Activated CD4-positive, alpha-beta T cell treated with anti-CD3 and anti-CD28 coated beads, Interleukin-2, amount 50 U/mL, for 16 hours (primary cell): ENCODE results near the gene RNF187.

Experiments used
- DNase-seq: peaks from one replicate; pipeline ENCODE4 v3.0.0-alpha.2; 2020

The RNF187 gene

DNA sequence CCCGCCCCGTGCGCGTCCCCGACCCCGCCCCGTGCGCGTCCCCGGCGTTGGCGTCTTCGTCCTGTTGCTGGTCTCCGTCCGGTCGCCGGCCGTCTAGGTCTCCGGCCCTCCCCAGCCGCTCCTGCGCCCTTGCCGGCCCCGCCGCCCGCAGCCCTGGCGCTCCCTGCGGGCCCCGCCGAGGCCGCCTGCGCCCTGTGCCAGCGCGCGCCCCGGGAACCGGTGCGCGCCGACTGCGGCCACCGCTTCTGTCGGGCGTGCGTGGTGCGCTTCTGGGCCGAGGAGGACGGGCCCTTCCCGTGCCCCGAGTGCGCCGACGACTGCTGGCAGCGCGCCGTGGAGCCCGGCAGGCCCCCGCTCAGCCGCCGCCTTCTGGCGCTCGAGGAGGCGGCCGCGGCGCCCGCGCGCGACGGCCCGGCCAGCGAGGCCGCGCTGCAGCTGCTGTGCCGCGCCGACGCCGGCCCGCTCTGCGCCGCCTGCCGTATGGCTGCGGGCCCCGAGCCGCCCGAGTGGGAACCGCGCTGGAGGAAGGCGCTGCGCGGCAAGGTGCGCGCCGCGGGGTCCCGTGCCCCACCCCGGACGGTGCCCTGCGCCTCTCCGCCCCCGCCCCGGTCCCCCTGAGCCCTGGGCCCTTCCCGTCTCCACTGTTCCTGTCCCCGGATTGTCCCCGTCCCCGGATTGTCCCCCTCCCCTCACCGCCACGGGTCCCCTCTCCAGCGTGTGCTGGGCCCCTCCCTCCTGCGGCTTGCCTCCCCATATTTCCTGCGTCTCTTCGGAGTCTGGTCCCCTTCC is at the start of gene RNF187:
Gene RNF187 (plus strand): TSS at position 47 of the 789 bp plus-strand sequence.
- DNase-seq: peak; percentile 52

DNA sequence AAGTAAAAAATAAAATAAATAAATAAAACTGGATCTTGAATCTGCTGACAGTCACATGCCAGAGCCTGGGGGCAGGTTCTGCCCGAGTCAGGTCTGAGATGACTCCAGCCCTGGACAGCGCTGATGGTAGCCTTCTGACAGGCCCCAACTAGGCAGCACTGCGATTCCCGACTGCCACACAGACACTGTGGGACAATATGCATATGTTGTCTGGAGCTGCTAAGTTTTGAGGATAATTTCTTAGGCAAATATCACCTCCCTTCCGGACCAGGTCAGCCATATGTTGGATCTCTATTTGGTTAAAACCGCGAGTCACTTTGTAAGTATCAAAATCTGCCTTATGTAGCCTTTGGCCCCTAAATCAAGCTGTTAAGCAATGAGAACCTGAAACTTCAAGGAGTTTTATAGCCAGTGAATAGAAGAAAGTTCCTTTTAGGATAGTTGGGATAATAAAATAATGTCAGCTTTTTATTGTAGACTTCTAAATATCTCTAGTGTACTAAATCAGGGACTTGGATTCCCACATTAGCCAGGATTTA is 49.7 kb upstream of the RNF187 start:
- no peak for DNase-seq

DNA sequence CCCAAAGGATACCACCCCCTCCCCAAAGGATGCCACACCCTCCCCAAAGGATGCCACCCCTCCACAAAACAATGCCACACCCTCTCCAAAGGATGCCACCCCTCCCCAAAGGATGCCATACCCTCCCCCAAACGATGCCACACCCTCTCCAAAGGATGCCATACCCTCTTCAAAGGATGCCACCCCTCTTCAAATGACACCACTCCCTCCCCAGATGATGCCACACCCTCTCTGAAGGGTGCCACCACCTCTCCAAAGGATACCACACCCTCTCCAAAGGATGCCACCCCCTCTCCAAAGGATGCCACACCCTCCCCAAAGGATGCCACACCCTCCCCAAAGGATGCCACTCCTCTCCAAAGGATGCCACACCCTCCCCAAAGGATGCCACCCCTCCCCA is 48.9 kb upstream of the RNF187 start:
- DNase-seq: no peak

DNA sequence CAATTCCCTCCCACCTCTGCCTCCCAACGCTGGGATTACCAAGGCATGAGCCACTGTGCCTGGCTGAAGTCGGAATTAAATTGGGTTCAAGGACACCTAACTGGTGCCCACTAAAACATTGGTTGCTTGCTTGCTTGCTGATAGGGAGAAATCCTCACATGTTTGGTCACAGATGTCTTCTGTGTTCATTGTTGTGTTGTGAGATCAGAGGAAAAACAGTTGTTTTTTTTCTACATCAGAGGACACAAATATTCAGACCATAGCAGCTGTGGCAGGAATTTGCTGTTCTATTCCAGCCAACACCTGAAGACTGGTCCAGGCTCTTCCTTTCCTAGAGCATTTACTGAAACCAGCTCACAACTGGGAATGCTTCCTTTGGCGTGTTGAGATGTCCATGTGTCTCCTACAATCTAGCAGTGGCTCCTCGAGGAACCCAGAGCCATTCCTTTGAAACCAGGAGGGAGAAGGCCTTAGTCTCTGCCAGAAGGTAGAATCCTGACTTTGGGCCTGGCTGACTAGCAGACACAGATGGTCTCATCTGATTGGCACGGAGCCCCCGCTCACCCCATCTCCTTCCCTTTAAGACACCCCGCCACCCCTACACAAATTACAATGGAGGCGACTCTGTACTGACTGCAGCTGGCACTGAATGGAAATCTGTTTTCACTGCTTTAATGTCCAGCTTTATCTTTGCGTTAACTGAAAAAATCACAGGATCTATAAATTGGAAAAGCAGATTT is 46.3 kb upstream of the RNF187 start:
- no peak for DNase-seq

DNA sequence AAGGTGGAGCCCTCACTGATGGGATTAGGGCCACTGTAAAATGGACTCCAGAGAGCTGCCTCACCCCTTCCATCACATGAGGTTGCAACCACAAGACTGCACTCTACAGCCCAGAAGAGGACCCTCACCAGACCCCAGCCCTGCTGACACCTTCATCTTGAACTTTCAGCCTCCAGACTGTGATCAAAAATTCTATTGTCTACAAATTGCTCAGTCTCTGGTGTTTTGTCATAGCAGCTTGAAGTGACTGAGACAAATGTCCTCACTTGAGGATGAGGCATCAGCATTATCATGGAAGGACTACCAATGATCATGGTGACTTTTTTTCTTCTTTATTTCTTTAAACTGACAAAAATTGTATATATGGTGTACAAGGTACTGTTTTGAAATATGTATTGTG is 43.8 kb upstream of the RNF187 start:
- DNase-seq: no peak

DNA sequence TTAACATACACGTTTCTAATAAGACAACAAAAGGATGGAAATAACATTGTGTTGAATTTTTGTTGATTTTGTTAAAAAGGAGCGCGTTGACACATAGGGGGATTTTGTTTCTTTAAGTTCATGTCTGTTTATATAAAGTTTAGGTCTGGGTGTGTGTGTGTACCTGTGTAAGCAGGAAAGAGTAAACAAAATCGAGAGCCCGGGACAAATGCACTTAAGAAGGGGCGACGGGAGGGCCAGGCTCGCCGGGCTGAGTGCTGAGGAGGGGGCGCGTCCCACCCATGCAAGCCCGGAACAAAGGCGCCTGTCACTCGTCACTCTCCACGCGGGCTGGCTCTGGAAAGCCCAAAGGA is 41.7 kb upstream of the RNF187 start:
- DNase-seq: no peak

DNA sequence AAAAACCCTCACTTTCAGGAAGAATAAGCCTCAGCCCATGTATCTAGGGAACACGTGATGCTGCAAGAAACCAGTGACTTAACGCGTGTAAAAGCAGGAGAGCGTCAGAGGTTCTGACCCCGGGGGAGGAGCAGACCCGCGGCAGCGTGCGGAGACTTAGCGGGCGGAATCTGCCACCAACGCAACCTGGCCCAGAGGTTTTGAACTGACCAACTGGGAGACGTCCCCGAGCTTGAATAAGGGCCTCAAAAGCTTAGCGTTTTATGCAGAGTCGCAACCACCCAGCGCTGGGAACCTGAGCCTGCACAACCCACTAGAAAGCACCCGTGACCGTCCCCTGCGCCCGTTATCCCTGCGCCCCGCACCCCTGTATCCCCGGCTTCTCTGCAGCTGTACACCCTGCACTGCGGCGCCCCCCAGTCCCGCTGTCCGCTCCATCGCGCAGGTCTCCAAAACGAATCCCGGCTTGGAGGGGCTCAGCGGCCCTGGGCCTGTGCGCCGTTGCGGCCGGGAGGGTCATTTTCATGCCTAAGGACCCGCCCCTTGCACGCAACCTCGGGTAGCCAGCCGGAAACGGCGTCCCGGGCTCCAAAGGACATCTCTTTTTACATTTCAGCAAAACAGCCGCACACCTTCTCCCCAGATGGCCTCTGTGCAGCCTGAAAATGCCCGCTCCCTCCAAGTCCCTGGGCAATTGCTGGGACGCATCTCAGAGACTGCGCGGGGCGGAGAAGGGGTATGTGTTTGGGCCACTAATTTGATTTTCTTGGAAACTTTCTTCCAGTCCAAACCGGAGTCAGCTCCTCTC is 41.1 kb upstream of the RNF187 start:
- peak; percentile 58 for DNase-seq

DNA sequence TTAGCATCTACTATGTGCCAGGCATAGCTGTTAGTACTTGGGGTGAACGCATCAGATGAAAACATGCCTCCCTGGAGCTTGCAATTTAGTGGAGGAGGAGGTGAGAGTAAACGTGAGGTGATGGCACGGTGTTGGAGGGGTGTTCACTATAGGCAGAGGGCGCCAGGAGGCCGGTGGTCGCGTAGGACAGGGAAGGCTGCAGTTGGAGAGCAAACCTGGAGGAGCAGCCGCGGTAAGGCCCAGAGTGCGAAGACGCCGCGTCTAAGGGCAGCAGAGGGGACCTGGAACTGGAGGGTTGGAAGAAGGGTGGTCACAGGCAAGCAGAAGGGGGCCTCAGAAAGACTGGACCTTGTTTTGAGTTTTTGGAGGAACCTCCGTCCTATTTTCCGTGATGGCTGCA is 40.3 kb upstream of the RNF187 start:
- no peak for DNase-seq

DNA sequence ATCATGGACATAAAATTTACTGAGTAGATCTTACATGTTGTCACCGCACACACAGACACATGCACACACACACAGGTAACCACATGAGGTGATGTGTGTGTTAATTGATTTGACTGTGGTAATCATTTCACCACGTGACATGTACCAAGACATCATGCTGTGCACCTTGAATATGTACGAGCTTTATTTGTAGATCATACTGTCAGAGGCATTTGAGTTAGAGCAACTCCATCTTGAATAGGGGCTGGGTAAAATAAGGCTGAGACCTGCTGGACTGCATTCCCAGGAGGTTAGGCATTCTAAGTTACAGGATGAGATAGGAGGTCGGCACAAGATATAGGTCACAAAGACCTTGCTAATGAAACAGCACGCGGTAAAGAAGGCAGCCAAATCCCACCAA is 38.8 kb upstream of the RNF187 start:
- no peak for DNase-seq

DNA sequence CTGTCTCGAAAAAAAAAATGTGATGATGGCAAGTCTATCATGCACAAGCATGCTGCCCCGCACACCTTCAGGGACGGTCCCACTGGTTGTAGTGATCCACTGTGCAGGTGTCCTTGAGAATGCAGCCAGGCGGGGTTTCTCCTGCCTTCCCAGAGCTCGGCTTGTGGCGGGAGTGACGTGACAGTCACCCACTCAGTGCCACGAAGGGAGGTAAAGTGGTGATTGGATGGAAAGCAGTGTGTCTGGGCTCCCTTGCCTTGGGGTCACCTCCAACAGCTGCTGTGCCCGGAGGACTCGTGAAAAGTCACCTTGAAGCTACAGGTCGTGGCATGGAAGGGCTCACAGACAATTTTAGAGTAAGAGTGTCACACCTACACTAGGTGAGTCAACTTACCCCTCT is 37.0 kb upstream of the RNF187 start:
- DNase-seq: no peak

DNA sequence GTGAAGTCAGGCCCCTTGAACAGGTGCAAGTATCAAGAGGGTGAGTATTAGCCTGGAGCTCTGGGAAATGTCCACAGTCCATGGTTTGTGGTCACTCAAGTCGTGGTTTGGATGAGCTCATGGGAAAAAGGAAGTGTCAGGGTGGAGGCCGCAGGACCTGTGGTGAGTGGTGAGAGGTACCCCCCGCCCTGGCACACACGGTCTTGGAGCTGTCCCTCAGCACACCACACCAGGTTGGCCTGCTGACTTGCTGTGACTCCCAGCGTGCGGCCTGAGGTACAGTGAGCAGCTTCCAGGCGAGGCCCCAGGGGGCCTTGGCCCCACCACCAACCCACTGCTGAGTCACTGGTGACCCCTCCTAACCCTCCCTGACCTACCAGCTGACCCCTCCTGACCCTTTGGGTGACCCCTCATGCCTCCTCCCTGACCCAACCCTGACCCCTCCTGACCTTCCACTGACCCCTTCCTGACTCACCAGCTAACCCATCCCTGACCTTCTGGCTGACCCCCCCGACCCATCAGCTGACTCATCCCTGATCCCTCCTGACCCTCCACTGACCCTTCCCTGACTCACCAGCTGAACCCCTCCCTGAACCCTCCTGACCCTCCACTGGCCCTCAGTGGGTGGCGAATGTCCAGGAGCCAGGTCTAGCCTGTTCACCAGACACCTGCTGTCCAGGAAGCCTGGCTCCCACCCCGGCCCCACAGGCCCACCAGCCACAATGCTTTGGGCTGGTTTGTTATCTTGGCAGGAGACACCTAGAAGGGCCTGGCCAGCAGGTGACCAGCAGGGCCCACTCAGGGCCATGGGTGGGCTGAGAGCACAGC is 34.8 kb upstream of the RNF187 start:
- DNase-seq: no peak

DNA sequence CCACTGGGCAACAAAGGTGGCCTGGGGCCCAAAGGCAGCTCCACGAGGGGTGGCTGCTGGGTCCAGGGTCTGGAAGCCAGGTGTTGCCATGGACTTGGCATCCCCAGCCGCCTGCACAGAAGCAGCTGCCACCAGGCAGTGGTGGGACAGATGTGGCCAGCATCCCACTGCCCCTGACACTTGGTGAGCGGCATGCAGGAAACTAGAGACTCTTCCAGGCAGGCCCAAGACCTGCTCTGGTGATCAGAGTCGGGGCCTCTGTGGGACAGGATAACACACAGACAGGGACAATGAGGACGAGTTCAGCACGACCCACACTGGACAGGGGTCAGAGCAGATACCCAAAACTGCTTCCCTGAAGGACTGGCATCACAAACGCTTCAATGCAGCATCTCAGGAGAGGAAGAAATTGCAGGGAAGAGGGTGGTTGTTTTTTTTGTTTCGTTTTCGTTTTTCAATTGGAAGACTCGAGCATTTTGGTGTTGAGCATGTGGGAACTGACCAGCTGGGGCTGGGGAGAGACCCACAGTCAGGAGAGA is 34.1 kb upstream of the RNF187 start:
- DNase-seq: no peak

DNA sequence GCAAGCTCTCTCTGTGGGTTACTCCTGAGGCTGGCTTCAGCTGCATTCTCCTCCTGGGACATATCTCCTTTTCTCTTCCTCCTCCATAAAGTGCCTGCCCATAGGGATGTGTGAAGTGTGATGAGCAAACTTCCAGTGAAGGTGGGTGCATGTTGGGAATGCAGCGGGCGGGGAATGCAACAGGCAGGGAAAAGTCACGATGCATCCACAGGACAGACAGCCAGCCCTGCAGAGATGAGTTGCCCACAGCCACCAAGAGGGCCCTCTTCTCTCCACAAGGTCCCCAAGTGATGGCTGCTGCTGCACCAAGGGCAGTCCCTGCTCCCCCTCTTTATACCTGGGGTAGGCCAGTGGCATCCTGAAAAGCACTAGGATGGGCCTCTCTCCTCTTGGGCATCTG is 33.6 kb upstream of the RNF187 start:
- DNase-seq: no peak

DNA sequence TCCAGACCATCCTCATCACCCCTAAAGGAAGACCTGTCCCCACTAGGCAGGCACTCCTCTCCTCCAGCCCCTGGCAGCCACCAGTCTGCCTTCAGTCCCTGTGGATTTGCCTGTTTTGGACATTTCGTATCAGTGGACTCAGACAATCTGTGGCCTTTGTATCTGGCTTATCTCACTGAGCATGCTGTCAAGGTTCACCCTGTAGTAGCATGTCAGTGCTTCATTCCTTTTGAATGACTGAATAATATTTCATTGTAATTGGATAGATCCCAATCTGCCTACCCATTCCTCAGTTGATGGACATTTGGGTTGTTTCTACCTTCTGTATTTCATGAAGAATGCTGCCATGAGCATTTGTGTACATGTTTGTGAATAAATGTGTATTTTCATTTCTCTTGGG is 32.9 kb upstream of the RNF187 start:
- no peak for DNase-seq

DNA sequence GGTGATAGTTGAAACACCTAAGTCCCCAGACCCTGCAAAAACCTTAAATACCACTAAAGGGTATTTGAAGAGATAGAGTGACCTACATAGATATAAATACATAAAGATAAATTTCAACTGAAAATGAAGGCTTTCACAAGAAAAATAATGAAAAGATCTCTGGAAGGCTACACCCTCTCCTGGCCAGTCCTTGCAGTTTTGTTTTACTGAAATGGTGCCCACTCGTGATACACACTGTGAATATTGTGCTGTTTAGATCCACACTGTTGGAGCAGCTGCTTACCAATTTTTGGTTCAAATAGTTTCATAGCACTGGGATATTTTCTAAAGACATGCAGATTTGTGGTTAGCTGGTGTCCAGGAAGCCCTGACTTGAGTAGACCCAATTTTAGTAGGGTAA is 31.5 kb upstream of the RNF187 start:
- DNase-seq: no peak

DNA sequence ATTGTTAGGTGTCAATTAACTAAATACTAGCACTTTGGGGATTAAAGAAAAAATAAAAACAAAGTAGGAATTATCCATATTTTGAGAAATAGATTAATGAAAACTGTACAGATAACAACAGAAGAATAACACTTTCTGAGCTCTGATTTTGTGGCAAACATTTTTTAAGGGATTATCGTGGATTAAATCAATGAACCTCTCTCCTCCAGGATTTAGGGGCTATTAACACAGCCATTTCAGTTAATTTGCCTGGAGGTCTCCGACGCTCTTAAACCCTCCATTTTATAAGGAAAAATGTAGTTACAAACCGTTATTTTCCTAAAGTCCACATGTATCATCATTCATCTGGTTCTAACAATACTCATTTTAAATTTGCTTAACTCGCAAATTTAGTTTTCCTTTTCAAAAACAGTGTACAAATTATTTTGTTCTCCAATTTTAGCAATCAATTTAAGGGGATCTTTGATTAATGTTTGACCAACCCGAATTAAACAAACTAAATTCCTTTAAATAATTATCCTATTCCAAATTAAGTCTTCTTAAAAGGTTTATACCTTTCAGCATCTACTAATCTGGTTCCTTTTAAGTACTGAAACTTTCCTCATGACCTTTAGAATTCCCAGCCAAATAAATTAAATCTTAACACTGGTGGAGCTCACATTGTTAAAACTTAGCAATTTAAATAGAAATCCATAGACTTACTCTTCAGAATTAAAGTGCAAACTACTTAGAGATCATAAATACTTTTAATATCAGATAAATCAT is 30.7 kb upstream of the RNF187 start:
- DNase-seq: no peak

DNA sequence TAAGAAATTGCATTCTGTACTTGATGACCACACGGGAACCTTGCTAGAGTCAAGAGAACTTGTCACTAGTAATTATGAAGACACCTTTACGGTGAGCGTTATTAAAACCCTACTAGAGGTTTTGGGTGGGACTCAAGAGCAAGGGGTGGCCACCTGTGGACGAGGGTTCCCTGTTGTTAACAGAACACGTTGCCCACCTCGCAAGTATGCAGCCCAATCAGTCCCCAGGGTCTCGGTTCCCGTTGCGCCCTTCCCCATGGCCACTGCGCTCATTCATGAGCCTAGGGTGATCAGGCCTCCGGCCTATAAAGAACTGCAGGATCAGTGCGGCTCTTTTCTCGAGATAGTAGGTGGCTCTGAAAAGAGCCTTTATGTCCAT is 30.2 kb upstream of the RNF187 start:
- DNase-seq: no peak

DNA sequence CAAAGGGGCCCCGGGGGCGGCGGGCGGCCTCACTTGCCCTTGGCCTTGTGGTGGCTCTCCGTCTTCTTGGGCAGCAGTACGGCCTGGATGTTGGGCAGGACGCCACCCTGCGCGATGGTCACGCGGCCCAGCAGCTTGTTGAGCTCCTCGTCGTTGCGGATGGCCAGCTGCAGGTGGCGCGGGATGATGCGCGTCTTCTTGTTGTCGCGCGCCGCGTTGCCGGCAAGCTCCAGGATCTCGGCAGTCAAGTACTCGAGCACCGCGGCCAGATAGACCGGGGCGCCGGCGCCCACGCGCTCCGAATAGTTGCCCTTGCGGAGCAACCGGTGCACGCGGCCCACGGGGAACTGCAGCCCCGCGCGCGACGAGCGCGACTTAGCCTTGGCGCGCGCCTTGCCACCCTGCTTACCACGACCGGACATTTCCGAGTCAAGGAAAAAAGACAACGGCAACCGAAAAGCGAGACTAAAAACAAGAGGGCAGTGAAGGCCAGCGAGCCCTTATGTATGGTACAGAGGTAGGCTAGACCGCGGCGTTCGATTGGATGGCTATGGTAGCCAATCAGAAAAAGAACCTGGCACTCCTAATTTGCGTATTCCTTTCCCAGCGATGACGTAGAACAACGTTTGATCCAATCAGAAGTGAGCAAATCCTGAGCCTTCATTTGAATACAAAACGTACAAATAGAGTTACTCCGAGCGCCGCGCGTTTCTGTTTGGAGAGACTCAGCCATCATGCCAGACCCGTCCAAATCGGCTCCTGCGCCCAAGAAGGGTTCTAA is 29.6 kb upstream of the RNF187 start:
- peak; percentile 98 for DNase-seq

DNA sequence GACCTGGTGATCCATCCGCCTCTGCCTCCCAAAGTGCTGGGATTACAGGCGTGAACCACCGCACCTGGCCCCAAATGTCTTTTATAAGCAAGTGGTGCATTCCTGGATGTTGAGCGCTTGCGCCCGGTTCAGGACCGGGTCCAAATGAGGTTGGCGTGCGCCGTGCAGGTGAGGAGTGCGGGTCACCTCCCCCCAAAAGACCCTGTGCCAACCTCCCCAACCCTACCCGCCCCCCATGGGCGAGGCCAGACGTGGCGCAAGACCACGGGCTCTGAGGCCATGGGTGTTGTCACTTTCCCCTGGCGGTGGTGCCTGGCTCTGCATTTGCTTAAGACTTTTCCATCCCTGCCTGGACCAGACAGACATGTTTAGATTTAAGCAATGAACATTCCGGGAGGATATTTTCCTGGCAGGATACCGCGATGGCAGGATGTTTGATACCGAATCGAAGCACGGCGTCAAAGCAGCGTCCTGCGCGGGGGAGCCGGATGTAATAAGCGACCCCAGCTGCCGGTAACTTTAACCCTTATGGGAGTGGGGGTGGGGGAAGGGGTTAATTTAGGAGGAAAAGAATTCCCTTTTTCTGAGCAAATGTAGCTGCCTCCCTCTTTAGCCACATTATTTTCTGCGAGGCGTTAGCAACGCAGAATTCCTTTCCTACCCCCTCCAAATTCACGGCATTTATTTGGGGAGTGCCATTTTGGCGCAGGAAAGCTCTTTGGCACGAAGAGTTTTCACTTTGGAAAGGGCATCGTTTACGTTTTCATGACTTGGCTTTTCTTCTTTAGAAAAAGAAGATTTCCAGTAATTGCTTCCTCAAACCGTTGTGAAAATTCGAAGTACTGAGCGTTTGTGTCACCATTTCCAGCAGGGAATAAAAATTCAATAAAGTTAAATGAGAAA is 27.8 kb upstream of the RNF187 start:
- peak; percentile 86 for DNase-seq

DNA sequence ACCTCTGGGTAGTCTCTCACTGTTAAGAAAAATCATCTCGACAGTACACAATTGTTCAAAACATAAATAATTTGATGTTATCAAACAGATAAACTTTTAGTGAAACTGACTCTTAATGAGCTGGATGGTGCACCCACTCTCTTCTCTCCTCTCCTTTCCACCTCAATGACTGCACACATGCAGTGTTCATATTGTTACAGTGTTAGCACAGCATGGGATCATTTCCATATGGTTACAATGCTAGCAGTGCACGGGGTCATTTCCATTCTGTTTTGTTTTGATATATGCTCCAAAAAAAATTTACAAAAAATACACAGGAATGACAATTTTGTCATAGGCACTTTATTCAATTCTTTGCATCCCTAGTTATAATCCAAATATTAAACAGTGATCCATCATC is 26.4 kb upstream of the RNF187 start:
- no peak for DNase-seq
